ENCODE results near the gene CD33.
"Not testable (repeated sequence)": the region's sequence is repeated elsewhere in the genome, so short reads cannot be mapped to it uniquely, and the experiment has no call there.

CD33 gene

GRCh38 chr19:51210874-51211361 lies 14.0 kb upstream of the CD33 start:
- DNase-seq: not testable (repeated sequence)

DNA sequence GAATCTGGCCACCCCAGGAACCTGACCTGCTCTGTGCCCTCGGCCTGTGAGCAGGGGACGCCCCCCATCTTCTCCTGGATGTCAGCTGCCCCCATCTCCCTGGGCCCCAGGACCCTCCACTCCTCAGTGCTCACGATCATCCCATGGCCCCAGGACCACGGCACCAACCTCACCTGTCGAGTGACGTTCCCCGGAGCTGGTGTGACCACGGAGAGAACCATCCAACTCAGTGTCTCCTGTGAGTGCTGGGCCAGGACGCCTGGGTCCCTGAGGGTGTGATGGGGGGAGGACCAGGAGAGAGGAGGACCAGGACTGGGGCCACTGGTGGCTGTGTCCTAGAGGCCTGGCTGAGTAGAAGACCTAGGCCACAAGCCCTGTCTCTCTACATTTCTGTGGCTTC lies 13.0 kb upstream of the CD33 start:
- no peak for DNase-seq

GRCh38 chr19:51219307-51219706 lies 5.6 kb upstream of the CD33 start:
- no peak for DNase-seq

DNA sequence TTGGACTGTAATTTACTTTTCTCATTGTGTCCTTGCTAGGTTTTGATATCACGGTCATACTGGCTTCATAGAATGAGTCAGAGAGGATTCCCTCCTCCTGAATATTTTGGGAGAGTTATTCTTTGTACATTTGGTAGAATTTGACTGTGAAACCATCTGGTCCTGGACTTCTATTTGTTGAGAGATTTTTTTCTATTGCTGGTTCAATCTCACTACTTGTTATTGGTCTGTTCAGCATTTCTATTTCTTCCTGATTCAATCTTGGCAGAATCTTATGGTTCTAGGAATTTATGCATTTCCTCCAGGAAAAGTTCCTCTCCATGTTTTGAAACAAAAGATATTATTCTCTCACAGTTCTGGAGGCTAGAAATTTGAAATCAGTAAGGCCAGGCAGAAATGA lies 4.9 kb upstream of the CD33 start:
- no peak for DNase-seq

DNA sequence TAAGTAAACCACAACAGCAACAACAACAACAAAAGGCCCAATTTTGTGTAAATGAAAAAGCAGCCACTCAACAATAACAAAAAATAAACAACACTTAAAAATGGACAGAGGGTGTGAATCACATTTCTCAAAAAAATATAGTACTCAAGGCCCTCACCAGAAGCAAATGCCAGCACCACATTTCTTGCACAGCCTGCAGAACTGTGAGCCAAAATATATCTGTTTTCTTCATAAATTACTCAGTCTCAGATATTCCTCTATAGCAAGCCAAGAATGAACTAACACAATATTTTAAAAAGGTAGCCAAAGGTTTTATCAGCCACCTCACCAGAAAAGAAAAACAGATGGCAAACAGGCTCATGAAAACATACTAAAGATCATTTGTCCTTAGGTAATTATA lies 3.9 kb upstream of the CD33 start:
- no peak for DNase-seq

GRCh38 chr19:51224163-51224641 lies 678 bp upstream of the CD33 start:
- no peak for DNase-seq

GRCh38 chr19:51226067-51226466 lies 1.2 kb downstream of the CD33 start:
- DNase-seq: no peak

GRCh38 chr19:51227326-51227725 lies 2.4 kb downstream of the CD33 start:
- no peak for DNase-seq

GRCh38 chr19:51227966-51228365 lies 3.1 kb downstream of the CD33 start:
- DNase-seq: no peak

DNA sequence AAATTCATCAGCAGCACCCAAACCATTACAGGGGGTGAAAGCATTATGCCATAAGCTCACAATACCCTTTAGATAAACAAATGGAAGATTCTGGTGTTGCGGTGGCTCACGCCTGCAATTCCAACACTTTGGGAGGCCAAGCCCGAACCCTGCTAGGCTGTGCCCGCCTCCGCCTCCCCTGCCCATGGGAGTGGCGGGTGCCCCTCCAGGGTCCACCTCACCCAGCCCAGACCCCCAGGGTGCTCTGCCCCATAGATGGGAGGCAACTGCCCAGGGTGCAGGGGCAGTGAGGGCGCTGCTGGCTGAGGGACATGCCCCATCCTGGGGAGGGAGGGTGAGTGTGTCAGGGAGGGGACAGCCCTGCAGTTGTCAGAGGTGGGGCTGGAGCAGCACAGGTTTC lies 16.0 kb downstream of the CD33 start:
- DNase-seq: no peak

GRCh38 chr19:51242881-51243630 lies 18.2 kb downstream of the CD33 start:
- no peak for DNase-seq

DNA sequence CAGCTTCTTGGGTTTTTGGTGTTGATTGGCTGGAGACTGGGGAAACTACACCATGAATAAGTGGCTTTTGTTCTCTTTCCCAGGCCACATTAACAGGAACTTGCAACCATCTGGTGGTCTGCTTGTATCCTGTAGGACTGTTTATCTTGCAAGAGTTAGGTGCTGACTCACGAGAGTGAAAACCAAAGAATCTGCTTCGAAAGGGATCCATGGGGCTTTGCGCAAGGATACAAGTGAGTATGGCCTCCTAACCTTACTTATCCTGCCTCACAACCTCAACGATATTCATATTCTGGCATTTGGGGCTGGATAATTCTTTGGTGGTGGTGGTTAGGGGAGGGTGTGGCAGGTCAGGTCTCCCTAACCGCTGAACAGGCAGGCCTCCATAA lies 21.3 kb downstream of the CD33 start:
- DNase-seq: no peak

DNA sequence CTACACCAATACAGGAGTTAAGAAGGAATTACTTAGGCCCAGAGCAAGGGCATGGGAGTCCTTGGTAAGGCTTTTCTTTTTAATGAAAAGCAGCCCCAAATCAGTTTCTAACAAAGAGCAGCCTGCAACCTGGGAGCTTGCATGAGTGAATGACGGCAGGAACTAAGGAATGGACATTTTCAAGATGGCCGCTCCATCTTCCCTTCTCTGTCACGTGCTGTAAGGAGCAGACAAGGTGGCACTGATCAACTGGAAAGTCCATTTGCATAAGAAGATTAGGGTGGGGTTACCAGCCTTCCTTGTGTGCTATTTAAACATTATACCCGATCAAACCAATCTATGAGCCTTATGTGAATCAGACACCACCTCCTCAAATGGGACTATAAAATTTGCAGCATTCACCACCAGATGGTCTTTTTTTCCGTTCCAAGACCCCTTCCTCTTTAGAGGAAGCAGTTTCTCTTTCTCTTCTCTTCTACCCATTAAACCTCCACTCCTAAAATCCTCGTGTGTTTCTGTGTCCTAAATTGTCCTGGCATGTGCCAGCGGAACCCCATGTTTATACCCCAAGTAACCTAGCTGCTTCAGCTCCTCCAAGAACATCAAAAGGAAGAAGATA lies 23.2 kb downstream of the CD33 start:
- DNase-seq: no peak

DNA sequence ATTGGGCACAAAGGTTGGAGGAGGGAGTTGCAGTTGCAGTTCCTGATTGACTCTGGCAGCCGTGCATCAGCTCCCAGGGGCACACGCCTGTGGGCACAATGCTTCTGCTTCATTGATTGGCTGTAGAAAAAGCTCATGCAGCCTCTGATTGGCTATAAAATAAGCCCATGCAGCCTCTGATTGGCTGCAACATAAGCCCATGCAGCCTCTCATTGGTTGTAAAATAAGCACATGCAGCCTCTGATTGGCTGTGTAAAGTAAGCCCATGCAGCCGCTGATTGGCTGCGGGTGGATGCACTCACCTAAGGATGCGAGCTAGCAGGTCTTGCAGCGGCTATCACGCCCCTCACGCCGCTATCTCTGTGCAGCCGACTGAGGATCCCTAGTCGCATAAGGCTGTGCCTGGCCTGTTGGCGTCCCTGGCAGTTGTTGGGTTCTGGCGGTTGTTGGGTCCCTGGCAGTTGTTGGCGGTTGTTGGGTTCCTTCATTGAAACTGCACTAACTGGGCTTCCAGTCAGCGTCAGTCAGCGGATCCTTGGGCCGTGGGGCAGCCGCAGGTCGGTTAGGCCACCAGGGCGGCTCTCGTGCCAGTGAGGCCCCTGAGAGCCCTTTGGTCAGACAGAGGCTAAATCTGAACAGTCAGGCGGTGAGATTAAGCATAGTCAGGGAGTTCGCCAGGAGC lies 26.0 kb downstream of the CD33 start, which contains the start of gene SIGLECL1:
Gene SIGLECL1, plus strand, starts transcription at position 295 of the 682 bp plus-strand sequence. CDS start 12,993 bp downstream, outside the sequence.
- no peak for DNase-seq

- DNase-seq: no peak
Measured at GRCh38 chr19:51251468-51251820, 26.6 kb downstream of the CD33 start.

GRCh38 chr19:51252306-51253079 lies 27.6 kb downstream of the CD33 start:
- DNase-seq: no peak

DNA sequence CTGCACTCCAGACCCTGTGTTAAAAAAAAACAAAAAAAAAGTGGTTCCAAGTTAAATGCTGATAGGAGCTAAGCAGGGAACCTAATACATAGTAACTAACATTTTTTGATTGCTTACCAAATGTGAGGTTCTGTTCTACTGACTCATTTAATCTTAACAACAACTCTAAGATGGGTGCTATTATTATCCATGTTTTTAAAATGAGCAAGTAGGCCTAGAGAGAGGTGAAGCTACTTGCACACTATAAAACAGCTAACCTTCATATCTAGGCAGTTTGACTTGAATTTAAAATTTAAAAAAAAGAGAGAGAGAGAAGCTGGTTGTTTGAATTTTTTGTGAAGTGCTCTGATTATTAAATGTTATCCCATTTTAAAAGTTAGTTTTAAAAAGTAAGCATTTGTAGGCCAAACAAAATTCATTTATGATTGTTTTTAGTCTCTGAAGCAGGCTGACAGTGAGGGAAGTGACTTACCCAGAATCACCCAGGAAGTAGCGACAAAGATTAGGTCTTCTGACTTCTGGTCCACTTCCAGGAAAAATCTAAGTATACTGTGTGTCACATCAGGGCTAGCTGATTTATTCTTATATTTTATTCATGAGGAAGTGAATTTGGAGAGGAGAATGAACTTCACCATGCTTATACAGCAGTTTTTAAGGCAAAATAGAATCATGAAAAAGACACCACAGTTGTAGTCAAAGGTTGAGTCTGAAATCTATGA lies 28.4 kb downstream of the CD33 start:
- no peak for DNase-seq

DNA sequence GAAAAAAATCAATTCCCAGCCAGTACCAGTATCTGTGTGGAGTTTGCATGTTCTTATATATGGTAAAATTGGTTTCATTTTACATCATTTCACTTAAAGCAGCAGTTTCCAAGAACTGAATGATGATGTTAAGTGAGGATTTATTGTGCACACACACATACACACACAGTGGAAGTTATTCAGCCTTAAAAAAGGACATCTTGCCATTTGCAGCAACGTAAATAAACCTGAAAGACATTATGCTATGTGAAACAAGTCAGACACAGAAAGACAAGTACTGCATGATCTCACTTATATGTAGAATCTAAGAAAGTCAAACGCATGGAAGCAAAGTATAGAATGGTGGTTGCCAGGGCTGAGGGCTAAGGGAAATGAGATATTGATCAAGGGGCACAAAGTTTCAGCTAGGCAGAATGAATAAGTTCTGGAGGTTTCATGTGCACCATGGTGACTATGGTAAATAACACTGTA lies 31.3 kb downstream of the CD33 start:
- no peak for DNase-seq

DNA sequence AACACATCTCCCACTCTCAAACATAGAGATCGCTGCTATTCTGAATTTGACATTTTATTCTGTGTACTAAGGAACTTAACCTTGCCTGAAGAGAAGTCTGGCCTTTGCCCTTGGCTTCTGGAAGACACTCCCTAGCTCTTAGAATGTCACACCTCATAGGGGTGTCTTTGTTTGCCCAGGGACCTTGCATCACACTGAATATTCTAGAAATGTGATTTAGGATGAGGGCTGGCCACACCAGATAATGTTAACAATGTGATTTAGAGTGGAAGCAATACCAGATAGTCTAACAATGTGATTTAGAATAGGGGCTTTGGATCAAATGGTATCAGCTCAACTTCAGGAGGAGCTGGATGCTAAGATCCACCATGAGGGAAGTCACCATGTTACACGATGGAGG lies 32.6 kb downstream of the CD33 start:
- DNase-seq: no peak

DNA sequence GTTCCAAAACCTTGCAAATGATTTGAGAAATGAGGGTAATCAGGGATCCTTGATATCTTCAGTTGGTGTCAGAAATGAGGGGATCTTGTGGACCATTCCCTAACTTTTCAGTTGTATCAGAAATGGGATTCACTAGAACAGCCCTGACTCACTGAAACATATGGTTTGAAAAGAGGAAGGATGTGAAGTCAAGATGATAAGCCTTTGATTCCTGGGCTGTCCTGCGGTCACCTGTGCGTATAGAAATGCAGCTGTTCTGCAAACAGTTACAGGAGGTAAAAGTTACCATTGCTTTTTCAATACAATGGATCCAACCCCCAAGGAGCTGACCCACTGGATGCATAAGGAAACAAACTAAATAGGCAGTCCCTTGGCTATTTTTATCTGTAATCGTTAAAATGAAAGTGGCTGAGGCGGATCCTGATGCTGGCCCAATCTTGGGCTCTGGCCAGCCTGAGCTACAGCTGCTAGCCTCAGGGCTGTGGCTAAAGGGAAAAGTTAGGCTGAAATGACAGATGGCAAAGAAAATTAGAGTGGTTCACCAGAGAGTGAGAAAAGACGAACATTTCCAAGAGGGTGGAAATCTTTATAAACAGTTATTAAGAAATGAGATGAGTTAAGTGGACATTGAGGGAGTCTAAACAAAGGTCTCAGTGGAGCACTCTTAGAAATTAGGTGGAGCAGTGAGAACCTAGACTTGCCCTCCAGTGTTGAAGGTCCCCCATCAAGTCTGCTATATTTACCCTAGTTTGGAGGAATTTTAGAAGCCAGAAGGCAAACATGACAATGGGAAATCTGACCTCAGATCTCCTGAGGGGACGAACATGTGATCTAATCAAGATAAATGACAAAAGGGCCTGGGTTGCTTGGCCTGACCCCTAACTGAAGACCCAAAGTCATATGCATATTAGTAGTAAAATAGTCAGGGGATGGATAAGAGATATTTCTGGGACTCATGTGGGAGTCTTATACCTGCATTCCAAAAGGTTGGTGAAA lies 33.6 kb downstream of the CD33 start:
- DNase-seq: no peak
